Fibroblast of skin of right quadriceps (primary cell): ENCODE measurements around the gene HNF4A.
A peak's percentile ranks its signal among the peaks of the same experiment; 100 is the strongest.

Experiments used
- DNase-seq: peaks from one replicate; pipeline ENCODE4 v3.0.0-alpha.2; 2013

Gene HNF4A

DNA sequence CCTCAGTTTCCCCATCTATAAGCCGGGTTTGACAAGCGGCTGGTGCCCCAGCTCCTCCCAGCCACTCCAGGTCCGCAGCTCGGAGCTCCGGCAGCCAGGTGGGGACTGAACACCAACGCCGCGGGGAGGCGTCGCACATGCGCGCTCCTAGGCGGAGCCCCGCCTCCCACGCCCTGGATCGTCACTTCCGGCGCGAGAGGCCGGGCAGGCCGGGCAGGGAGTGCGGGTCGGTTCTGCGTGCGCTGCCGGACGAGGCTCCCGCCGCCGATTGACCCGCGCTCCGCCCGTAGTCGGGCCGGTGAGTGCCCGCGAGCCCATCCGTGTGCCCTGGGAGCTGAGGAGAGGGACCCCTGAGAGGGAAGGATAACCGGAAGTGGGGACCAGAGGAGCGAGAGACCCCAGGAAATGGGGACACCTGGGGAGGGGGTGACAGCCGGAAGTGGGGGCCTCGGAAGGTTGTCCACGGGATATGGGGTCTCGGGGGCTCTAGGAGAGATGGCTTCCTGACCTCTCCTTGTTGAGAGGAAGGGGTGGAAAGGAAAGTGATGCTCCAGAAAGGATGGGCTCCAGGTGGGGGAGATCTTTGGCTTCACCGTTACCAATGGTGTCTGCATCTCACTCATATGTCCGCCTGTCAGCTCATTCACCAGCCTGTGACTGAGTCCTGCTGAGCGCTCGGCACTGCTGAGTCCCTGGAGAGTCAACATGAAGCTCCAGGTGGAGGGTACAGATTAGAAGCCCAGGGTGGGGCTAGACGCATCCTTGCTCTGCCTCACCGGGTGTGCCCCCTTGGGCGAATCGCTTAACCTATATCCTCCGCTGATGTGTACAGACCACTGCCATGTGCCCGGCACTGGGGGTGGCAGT lies 120.4 kb downstream of the HNF4A start, which contains the start of gene TTPAL:
TSS of gene TTPAL (plus strand) at position 181 of the 867 bp plus-strand sequence. CDS start 4,126 bp downstream, outside the sequence.
- DNase-seq, result peak; percentile 81

GRCh38 chr20:44477151-44477550 lies 121.7 kb downstream of the HNF4A start:
- no peak for DNase-seq

GRCh38 chr20:44478206-44478605 lies 122.7 kb downstream of the HNF4A start:
- DNase-seq, result no peak

DNA sequence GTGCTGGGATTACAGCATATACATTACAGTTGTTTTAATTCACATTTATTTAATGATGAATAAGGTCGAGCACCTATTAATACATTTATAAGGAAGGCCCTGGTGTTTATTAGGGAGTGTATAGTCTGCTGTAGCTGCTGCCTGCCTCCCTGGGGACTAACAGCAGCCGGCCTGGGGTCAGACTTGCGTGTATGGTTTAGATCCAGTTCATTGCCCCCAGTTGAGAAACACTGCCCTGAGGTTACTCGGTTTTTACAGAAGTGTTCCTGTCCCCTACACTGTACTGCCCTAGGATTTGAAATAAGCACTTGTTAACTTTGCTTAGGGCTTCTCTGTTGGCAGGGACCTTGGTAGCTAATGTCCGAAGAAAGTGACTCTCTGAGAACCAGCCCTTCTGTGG lies 124.1 kb downstream of the HNF4A start:
- DNase-seq, result no peak

DNA sequence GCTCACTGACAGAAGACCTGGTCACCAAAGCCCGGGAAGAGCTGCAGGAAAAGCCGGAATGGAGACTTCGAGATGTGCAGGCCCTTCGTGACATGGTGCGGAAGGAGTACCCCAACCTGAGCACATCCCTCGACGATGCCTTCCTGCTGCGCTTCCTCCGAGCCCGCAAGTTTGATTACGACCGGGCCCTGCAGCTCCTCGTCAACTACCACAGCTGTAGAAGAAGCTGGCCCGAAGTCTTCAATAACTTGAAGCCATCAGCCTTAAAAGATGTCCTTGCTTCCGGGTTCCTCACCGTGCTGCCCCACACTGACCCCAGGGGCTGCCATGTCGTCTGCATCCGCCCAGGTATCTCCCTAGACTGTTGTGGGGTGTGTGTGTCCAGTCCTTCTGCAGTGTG lies 124.6 kb downstream of the HNF4A start:
- no peak for DNase-seq

DNA sequence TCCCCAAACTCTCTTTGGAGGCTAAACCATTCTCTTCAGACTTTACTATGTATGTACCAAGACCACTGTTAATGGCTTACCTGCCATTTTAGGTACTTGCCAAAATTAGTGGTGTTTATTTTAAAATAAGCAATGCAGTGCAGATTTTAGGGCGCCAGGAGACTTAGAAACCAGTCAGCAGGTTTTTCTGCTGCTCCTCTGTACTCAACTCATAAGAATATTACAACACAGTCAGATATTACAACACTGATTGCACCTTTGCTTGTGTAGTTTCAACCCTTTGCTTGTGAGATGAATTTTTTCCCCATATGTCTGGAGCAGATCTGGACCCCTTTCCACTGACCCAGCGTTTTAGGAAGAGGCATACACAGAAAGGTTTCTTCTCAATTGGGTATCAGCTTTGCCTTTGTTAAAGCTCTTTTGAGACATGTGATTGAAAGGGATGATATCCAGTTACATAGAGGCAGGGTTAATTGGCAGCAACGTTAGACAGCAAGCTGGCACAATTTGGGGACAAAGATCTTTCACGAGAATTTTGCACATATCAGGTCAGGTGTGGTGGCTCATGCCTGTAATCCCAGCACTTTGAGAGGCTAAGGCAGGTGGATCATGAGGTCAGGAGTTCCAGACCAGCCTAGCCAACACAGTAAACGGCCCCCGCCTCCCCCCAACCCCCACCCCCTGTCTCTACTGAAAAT lies 126.4 kb downstream of the HNF4A start:
- DNase-seq, result no peak

GRCh38 chr20:44483112-44483511 lies 127.6 kb downstream of the HNF4A start:
- no peak for DNase-seq
